Skeletal muscle tissue (tissue), 4 donors: Measurements from ENCODE around the gene SORBS1. TPM values are rescaled to one million over a fixed set of nuclear protein-coding genes. Genes with fewer than 3 reads are reported as not detected.
A peak's percentile ranks its signal among the peaks of the same experiment; 100 is the strongest.

Experiments
- H3K27ac ChIP-seq: one replicate; pipeline ENCODE4 v1.7.0; 2013; ENCODE audit warnings: mild to moderate bottlenecking, low read depth, low read length, inconsistent platforms
- H3K27me3 ChIP-seq, 3 donors: one replicate each; pipeline ENCODE4 v1.7.0; 2013; ENCODE audit warnings: low read length in 3 of 3; ENCODE audit not compliant: control insufficient read depth in 3 of 3, insufficient read depth in 3 of 3
- H3K36me3 ChIP-seq, 3 donors: one replicate each; pipeline ENCODE4 v1.7.0; 2013; ENCODE audit warnings: low read length in 3 of 3; ENCODE audit not compliant: control insufficient read depth in 3 of 3, insufficient read depth in 3 of 3
- H3K4me1 ChIP-seq, 3 donors: one replicate each; pipeline ENCODE4 v1.7.0; 2013; ENCODE audit warnings: low read length in 3 of 3, mild to moderate bottlenecking in 3 of 3; ENCODE audit not compliant: control insufficient read depth in 3 of 3, insufficient read depth in 3 of 3
- H3K4me3 ChIP-seq, 3 donors: one replicate each; pipeline ENCODE4 v1.7.0; 2013; ENCODE audit warnings: low read length in 3 of 3
- H3K9ac ChIP-seq, 3 donors: one replicate each; pipeline ENCODE4 v1.7.0; 2013; ENCODE audit warnings: low read length in 3 of 3, mild to moderate bottlenecking in 3 of 3, moderate library complexity in 2 of 3, low read depth in 1 of 3
- H3K9me3 ChIP-seq, 3 donors: one replicate each; pipeline ENCODE4 v1.7.0; 2013; ENCODE audit warnings: low read length in 3 of 3; ENCODE audit not compliant: control insufficient read depth in 3 of 3
- total RNA-seq: library from RNA; depleted of rRNA; stranded (reverse); fragments of >200 nt; gene quantifications from one replicate; pipeline ENCODE4 v1.2.3, GENCODE V29; 2014
- donor health status: Osteomylitis.

The SORBS1 gene
- total RNA-seq, 1 donor from 2014 or later = 66.8 TPM

DNA sequence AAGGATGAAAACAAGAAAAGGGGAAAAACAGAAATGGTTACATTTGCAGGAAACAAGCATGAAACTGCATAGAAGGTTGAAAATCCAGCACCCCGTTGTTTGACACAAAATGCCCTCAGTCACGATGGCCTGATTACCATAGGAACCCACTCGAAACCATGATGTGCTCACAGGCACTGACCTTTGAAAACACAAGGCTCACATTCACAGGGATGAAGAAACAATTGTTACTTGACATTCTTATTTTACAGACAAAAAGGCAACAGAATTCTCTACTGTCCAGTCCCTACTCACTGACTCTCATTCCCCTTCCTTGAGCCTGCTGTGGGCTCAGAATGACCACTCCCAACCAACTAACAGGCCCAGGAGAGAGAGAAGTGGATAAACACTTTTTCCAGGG is 138.9 kb downstream of the SORBS1 start:
- H3K4me1 ChIP-seq = peaks cover 0 to 17% (median 9%) of the 10 kb centered on the region in 3 donors
- H3K36me3 ChIP-seq = peaks cover 16 to 36% (median 20%) of the 10 kb centered on the region in 3 donors
- no peak overlapping the region for H3K27ac ChIP-seq
- H3K9ac ChIP-seq = no peak overlapping the region
- H3K9me3 ChIP-seq = no peaks in the 10 kb centered on the region
- H3K27me3 ChIP-seq = no peaks in the 10 kb centered on the region
- no peak overlapping the region for H3K4me3 ChIP-seq

DNA sequence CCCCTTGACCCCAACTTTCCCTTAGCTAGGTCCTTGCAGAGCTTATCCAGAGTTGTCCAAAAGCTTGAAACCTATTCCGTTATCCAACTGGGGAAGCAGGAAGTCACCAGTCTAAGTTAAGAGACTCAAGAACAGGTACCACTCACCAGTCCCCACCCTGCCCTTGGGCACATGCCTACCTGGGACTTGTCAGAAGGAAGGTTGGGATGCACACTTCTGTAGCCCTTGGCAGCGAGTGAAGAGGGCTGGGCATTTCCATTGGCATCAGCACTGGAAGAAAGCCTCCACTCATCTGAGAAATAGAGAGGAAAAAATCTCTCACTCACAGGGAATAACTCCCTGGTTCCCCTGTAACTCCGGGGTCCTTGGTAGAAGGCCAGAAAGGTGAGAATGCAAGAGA is 139.4 kb downstream of the SORBS1 start:
- H3K9ac ChIP-seq = no peak overlapping the region
- no peaks in the 10 kb centered on the region for H3K9me3 ChIP-seq
- peaks cover 0 to 18% (median 6%) of the 10 kb centered on the region in 3 donors for H3K4me1 ChIP-seq
- H3K27me3 ChIP-seq = no peaks in the 10 kb centered on the region
- H3K4me3 ChIP-seq = no peak overlapping the region
- H3K36me3 ChIP-seq = peaks cover 16 to 33% (median 20%) of the 10 kb centered on the region in 3 donors
- no peak overlapping the region for H3K27ac ChIP-seq

DNA sequence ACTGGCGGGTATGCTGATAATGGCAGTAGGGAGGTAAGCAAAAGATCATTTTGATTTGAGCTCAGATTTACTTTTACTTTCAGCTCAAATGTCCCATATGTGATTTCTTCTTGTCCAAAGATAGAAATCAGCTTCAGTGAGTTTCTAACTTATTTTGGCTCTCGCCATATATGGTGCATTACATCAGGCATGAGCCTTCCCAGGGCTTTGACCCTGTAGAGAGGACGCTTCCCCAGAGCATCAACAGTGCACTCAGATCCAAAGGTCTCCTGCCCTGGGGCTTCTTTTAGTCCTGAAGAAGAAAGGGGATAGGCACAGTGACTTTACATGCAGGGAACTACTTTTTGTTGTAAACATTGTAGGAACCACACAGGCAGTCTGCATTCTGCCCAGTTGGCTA is 141.8 kb downstream of the SORBS1 start:
- H3K27ac ChIP-seq = peak overlapping the region; percentile 23
- H3K4me1 ChIP-seq = peaks cover 19 to 34% (median 21%) of the 10 kb centered on the region in 3 donors
- H3K4me3 ChIP-seq = no peak overlapping the region
- H3K9me3 ChIP-seq = no peaks in the 10 kb centered on the region
- H3K9ac ChIP-seq = no peak overlapping the region
- peaks cover 16 to 26% (median 20%) of the 10 kb centered on the region in 3 donors for H3K36me3 ChIP-seq
- no peaks in the 10 kb centered on the region for H3K27me3 ChIP-seq

DNA sequence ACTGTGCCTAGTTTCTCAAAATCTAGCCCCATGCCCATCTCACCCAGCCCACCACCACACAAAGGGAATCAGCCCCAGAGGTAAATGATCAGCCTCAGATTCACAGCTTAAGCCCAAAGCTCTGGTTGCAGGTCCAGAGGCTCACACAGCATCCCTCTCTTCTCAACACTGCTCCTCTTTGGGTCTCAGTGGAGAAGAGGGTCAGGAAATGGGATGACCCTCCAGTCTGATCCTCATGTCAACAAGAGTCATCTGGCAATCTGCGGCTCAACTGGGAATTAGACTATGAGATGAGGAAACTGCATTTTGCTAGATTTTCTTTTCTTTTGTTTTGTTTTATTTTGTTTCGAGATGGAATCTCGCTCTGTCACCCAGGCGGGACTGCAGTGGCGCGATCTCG is 144.2 kb downstream of the SORBS1 start:
- Histone ChIP-seq H3K4me1 (peaks cover 35 to 48% (median 43%) of the 10 kb centered on the region in 3 donors), H3K36me3 (peaks cover 12 to 19% (median 16%) of the 10 kb centered on the region in 3 donors), H3K27me3 (no peaks in the 10 kb centered on the region), H3K27ac (peak overlapping the region; percentile 95), H3K9ac (no peak overlapping the region), H3K9me3 (no peaks in the 10 kb centered on the region), H3K4me3 (no peak overlapping the region)

DNA sequence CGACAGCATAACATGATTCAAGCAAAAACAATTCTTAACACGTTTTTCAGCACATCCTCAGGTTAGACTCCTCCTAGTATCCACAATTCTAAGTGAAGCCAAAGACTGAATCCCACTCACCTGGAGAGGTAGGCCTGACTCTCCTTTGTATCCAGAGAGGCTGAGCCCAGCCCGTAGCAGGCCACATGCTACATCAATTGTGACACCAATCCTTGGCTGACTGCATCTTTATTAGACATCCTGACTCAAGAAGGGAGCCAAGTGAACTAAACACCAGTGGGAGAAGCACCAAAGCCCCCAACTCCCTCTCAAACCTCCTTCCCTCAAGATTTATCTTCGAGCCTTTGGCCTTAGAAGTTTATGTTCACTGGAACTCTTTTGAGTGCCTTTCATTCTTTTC is 144.9 kb downstream of the SORBS1 start:
- H3K4me1 ChIP-seq = peaks cover 42 to 52% (median 44%) of the 10 kb centered on the region in 3 donors

DNA sequence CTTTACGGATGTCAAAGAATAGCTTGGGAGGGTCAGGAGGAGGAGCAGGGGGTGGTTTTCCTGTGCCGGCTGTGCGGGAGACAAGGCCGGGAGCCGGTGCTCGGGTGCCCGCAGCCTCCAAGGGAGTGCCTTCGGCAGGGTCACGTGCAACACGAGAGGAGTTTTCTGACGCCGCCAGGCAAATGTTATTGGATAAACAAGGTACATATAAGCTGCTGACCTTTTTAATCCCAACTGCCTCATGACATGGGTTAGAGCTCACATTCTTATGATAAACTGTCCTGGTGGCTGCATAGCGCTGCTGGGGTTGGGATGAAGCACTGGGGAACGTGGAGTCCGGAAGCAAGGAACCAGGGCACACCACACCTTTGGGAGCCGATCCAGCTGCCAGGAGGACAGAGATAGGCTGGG is 145.5 kb downstream of the SORBS1 start:
- peak overlapping the region; percentile 75 to 87 (median 76) for H3K4me3 ChIP-seq
- peak overlapping the region; percentile 95 for H3K27ac ChIP-seq
- no peaks in the 10 kb centered on the region for H3K27me3 ChIP-seq
- H3K36me3 ChIP-seq = peaks cover 7 to 14% (median 12%) of the 10 kb centered on the region in 3 donors
- H3K9me3 ChIP-seq = no peaks in the 10 kb centered on the region
- H3K9ac ChIP-seq = peak overlapping the region; percentile 76 to 95 (median 87)
- peaks cover 42 to 52% (median 44%) of the 10 kb centered on the region in 3 donors for H3K4me1 ChIP-seq

More for the DNA sequence above, 144.9 kb downstream of the SORBS1 start:
- peak overlapping the region; percentile 95 for H3K27ac ChIP-seq
- peak overlapping the region; percentile 76 to 95 (median 87) for H3K9ac ChIP-seq
- H3K4me3 ChIP-seq = peak overlapping the region in 2 of 3 donors; percentile 75 to 87
- peaks cover 8 to 18% (median 13%) of the 10 kb centered on the region in 3 donors for H3K36me3 ChIP-seq
- no peaks in the 10 kb centered on the region for H3K9me3 ChIP-seq
- no peaks in the 10 kb centered on the region for H3K27me3 ChIP-seq

DNA sequence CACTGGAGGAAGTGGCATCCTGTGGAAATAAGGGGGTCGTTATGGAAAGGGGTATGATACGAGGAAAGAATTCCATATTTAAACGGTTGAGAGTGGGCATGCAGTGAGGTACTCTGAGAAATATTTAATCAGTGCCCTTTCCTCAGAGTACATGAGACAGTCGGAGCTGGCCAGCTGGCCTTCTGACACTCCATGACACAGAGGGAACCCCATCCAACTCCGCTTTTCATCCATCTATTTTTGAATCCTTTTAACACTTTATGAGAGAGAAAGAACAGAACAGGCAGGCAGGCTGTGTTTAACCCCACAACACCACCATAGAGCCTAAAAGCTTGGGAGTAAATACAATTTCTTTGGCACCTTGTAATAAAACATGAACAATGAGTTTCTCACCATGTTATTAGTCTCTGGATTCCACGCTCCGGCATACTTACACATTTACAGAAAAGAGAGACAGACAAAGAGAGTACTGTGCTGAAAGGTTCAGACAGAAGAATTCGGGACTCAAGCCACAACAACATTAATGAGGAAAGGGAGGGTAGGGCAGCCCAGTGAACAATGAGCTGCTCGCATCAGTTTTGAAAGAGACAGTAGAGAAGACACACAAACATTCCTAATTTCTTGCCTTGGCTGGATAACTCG is 146.2 kb downstream of the SORBS1 start:
- Histone ChIP-seq H3K27ac (peak overlapping the region; percentile 95), H3K27me3 (no peaks in the 10 kb centered on the region), H3K4me1 (peaks cover 44 to 58% (median 46%) of the 10 kb centered on the region in 3 donors), H3K36me3 (peaks cover 5 to 14% (median 12%) of the 10 kb centered on the region in 3 donors), H3K9me3 (no peaks in the 10 kb centered on the region), H3K9ac (peak overlapping the region; percentile 76 to 95 (median 87)), H3K4me3 (peak overlapping the region; percentile 75 to 87 (median 76))

DNA sequence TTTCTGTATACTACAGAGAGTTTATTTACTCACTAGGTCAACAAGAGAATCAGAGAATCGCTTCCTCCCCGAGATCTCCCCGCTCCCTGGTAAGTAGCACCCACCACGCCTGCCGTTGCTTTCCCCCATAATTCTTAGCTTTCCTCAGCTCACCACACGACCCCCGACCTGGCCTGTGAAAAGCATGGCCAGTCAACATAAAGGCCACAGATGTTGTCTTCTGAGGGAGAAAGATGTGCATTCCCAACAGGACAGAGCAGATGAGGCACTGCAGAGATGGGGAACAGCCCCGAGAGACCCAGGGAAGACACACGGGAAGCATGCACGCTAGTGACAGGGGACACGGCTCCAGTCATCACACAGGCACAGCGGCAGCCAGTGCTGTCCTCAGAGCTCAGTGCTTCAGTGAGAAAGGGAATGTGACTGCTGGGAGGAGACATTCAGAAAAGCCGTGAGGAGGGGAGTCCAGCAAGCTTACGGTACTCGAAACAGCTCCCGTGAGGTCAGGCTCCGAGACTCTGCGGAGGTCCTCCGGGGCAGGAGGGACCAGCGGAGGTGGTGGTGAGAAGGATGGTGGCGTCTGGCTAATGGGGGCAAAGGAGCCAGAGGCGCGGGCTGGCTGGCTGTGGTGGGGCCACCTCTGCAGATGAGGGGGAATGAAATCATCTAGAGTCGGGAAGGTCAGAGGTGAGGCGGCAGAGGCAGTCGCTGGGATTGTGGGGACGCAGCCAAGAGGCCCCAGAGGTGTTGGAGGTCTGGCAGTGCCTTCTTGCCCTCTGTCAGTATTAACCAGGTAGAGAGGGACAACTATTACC is 146.9 kb downstream of the SORBS1 start:
- Histone ChIP-seq H3K4me3 (peak overlapping the region; percentile 75 to 87 (median 76)), H3K36me3 (peaks cover 8 to 19% (median 9%) of the 10 kb centered on the region in 3 donors), H3K9me3 (no peaks in the 10 kb centered on the region), H3K27ac (peak overlapping the region; percentile 95), H3K27me3 (no peaks in the 10 kb centered on the region), H3K9ac (peak overlapping the region; percentile 76 to 95 (median 87)), H3K4me1 (peaks cover 50 to 61% (median 53%) of the 10 kb centered on the region in 3 donors)

DNA sequence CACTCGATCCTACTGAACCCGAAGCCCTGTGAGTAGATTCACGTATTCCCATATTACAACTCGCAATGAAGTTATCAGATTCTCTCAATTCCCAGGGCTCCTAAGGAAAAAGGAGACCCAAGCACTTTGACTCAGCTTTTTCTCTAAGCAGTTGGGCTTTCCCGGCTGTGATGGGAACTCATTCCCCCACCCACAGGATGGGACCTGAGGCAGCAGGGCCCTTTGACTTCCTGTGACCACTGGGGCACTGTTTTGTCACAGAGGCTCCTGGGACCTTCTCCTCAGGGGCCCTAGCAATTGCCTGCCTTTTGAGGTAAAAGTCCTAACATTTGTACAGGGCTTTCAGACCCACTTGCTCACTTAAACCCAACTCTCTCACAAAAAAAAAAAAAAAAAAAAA is 147.6 kb downstream of the SORBS1 start:
- Histone ChIP-seq H3K27me3 (no peaks in the 10 kb centered on the region), H3K4me3 (peak overlapping the region; percentile 26 to 87 (median 75)), H3K9ac (peak overlapping the region; percentile 76 to 95 (median 87)), H3K36me3 (peaks cover 10 to 19% (median 11%) of the 10 kb centered on the region in 3 donors), H3K9me3 (no peaks in the 10 kb centered on the region), H3K27ac (peak overlapping the region; percentile 95), H3K4me1 (peaks cover 56 to 67% (median 59%) of the 10 kb centered on the region in 3 donors)
